ENCODE measurements around the gene NRARP. TPM values are rescaled to one million over a fixed set of nuclear protein-coding genes. Genes with fewer than 3 reads are reported as not detected.
A peak's percentile ranks its signal among the peaks of the same experiment; 100 is the strongest.

The NRARP gene
- total RNA-seq, result 11.4 and 11.5 TPM in 2 replicates
- 0.51 TPM for total RNA-seq (2013)
- 4.3 and 5.7 TPM in 2 replicates for polyA plus RNA-seq
- 8.4 and 9.7 TPM in 2 replicates for polyA minus RNA-seq

- Histone ChIP-seq H3K27me3 (replicated peaks in 1 of 4; ENCODE audit: control extremely low read depth in 1 of 4, control insufficient read depth in 3 of 4, insufficient read depth in 4 of 4, low read length in 3 of 4) (peaks cover 0 to 69% (median 37%) of the 10 kb centered on the region in 4 experiments), H3K9me3 (ENCODE audit: control extremely low read depth in 1 of 3, control insufficient read depth in 2 of 3, insufficient read depth in 1 of 3, low read length in 2 of 3) (peaks cover 0 to 22% (median 0%) of the 10 kb centered on the region in 3 donors), H3K4me3 (ENCODE audit: control extremely low read depth in 1 of 5, extremely low read depth in 1 of 5, insufficient read depth in 1 of 5, low read depth in 2 of 5, low read length in 4 of 5) (peak within 1 kb of the TSS; percentile 38 to 63 (median 56)), H3K27ac (ENCODE audit: low read length in 2 of 2) (peak within 1 kb of the TSS in 1 of 2 donors; percentile 67), H2AFZ (ENCODE audit: insufficient read depth, low read depth, low read length, poor library complexity, severe bottlenecking) (peak within 1 kb of the TSS; percentile 85), H3K36me3 (replicated peaks in 1 of 2; ENCODE audit: control extremely low read depth in 1 of 2, control insufficient read depth in 1 of 2, extremely low read depth in 1 of 2, insufficient read depth in 2 of 2, low read length in 1 of 2) (no peaks in the 10 kb centered on the region), H4K20me1 (ENCODE audit: control insufficient read depth, insufficient read depth, low read length, poor library complexity, severe bottlenecking) (peaks cover 5% of the 10 kb centered on the region), H3K4me2 (replicated peaks; ENCODE audit: low read depth, low read length, poor library complexity, severe bottlenecking) (peak within 1 kb of the TSS; percentile 96), H3K9ac (ENCODE audit: low read length) (peak within 1 kb of the TSS; percentile 71), H3K79me2 (ENCODE audit: control insufficient read depth, insufficient read depth, low read length) (no peaks in the 10 kb centered on the region), H3K4me1 (ENCODE audit: control insufficient read depth in 2 of 2, insufficient read depth in 2 of 2, low read length in 2 of 2) (peaks cover 45 to 48% of the 10 kb centered on the region in 2 donors)
- Mint-ChIP-seq H3K4me3 (peak within 1 kb of the TSS; percentile 83), H3K27me3 (peaks cover 11% of the 10 kb centered on the region), H3K9me3 (ENCODE audit: insufficient read depth) (no peaks in the 10 kb centered on the region), H3K27ac (peak within 1 kb of the TSS; percentile 20), H3K4me1 (peaks cover 22% of the 10 kb centered on the region)
- peak; percentile 86 for ATAC-seq (ENCODE audit: low read depth)
- under 1% methylated on average over 60 of the region's 60 CpGs for WGBS (ENCODE audit: insufficient coverage)
- DNase-seq, result peak; percentile 95
- ChIA-PET CTCF (interaction anchor here (0.7 to 4.1 kb wide), 23 partner anchors 9 to 233 kb away, joined by 3 to 25 read pairs (median 4); partner anchors contain the start of genes EXD3, MAN1B1, NELFB and NOXA1), POLR2A (interaction anchor here (0.6 to 1.9 kb wide), 6 partner anchors 11 to 121 kb away, joined by 3 to 9 read pairs (median 5); partner anchors contain the start of genes EXD3, NOXA1 and TUBB4B)
- TF ChIP-seq EZH2 (IDR thresholded peaks at IDR 0.05; ENCODE audit: borderline replicate concordance, insufficient read depth, low read depth, low read length, poor library complexity, severe bottlenecking) (no peak), CTCF (IDR thresholded peaks at IDR 0.05) (no peak)
- intact Hi-C loops (cut with micrococcal nuclease), result loop anchor here (1.0 kb wide), 2 partner anchors 24 to 121 kb away; partner anchors contain the start of genes EXD3 and NOXA1
Measured at GRCh38 chr9:137302118-137302448, at the start of gene NRARP. TSS of gene NRARP (minus strand) at chr9:137302271. CDS start at chr9:137301928, 343 bp downstream.

- H3K27me3 Mint-ChIP-seq, result no peaks in the 10 kb centered on the region
- ATAC-seq (ENCODE audit: low read depth) (no peak), DNase-seq (no peak)
- no peak overlapping the region for H3K9ac ChIP-seq (ENCODE audit: low read length)
- TF ChIP-seq CTCF (IDR thresholded peaks at IDR 0.05), result no peak
- intact Hi-C loops (cut with micrococcal nuclease), result no loop called here
- no peak overlapping the region for H3K4me2 ChIP-seq (replicated peaks; ENCODE audit: low read depth, low read length, poor library complexity, severe bottlenecking)
- H3K27me3 ChIP-seq (replicated peaks in 1 of 4; ENCODE audit: control extremely low read depth in 1 of 4, control insufficient read depth in 3 of 4, insufficient read depth in 4 of 4, low read length in 3 of 4), result no peaks in the 10 kb centered on the region
- H3K27ac Mint-ChIP-seq, result no peak overlapping the region
- 94% methylated on average over 30 of the region's 30 CpGs for WGBS (ENCODE audit: insufficient coverage)
- no peaks in the 10 kb centered on the region for H3K9me3 Mint-ChIP-seq (ENCODE audit: insufficient read depth)
- H2AFZ ChIP-seq (ENCODE audit: insufficient read depth, low read depth, low read length, poor library complexity, severe bottlenecking), result no peak overlapping the region
- peaks cover 0 to 36% (median 0%) of the 10 kb centered on the region in 3 donors for H3K9me3 ChIP-seq (ENCODE audit: control extremely low read depth in 1 of 3, control insufficient read depth in 2 of 3, insufficient read depth in 1 of 3, low read length in 2 of 3)
- CTCF ChIA-PET, result no interaction called here
- no peaks in the 10 kb centered on the region for H4K20me1 ChIP-seq (ENCODE audit: control insufficient read depth, insufficient read depth, low read length, poor library complexity, severe bottlenecking)
- H3K4me1 ChIP-seq (ENCODE audit: control insufficient read depth in 2 of 2, insufficient read depth in 2 of 2, low read length in 2 of 2), result no peaks in the 10 kb centered on the region
- POLR2A ChIA-PET, result no interaction called here
- H3K4me3 Mint-ChIP-seq, result no peak overlapping the region
- H3K79me2 ChIP-seq (ENCODE audit: control insufficient read depth, insufficient read depth, low read length), result no peaks in the 10 kb centered on the region
- no peaks in the 10 kb centered on the region for H3K4me1 Mint-ChIP-seq
- no peak overlapping the region for H3K27ac ChIP-seq (ENCODE audit: low read length in 2 of 2)
- H3K36me3 ChIP-seq (replicated peaks in 1 of 2; ENCODE audit: control extremely low read depth in 1 of 2, control insufficient read depth in 1 of 2, extremely low read depth in 1 of 2, insufficient read depth in 2 of 2, low read length in 1 of 2), result no peaks in the 10 kb centered on the region
- no peak overlapping the region for H3K4me3 ChIP-seq (ENCODE audit: control extremely low read depth in 1 of 5, extremely low read depth in 1 of 5, insufficient read depth in 1 of 5, low read depth in 2 of 5, low read length in 4 of 5)
Measured at GRCh38 chr9:137350696-137351584, 48.9 kb upstream of the NRARP start.
